Hematopoietic multipotent progenitor cell treated with erythropoietin and hydrocortisone succinate and interleukin-3 and kit ligand, for 17 days (in vitro differentiated cells): ENCODE data around the gene GJA8.
"Not testable (repeated sequence)": the region's sequence is repeated elsewhere in the genome, so short reads cannot be mapped to it uniquely, and the experiment has no call there.

ENCODE experiments used
- DNase-seq: peaks from one replicate; pipeline ENCODE4 v3.0.0-alpha.2; 2015; ENCODE audit warnings: low spot score

Gene GJA8

GRCh38 chr1:147902253-147902845 is at the start of gene GJA8:
Gene GJA8, plus strand, starts transcription at chr1:147902795. Its CDS starts 5,161 bp downstream, at chr1:147907956.
- DNase-seq = no peak

DNA sequence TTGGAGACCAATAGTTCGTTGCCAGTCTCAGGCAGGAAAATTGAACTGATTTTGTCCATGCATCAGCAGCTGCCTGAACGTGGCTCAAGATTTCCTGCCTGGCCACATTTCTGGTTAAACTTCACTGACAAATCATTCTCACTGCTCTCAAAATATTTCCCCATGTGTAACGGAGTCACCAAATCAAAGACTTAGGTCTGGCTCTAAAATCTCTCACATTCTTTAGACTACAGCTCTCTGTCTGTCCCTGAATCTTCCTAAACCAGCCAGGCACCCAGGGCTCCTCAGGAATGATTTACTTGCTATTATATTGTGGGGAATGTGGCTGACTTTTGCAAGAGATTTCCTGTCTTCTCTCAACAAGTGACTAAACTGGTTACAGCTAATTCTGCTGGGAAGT is 49.2 kb upstream of the GJA8 start:
- no peak for DNase-seq

DNA sequence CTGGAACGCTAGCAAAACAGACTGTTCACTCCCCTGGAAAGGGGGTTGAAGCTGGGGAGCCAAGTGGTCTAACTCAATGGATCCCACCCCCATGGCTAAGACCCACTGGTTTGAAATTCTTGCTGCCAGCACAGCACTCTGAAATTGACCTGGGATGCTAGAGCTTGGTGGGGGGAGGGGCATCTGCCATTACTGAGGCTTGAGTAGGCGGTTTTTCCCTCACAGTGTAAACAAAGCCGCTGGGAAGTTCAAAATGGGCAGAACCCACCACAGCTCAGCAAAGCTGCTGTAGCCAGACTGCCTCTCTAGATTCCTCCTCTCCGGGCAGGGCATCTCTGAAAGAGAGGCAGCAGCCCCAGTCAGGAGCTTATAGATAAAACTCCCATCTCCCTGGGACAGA is 47.6 kb upstream of the GJA8 start:
- DNase-seq = not testable (repeated sequence)

- not testable (repeated sequence) for DNase-seq
Observed at GRCh38 chr1:147855996-147856395, 46.6 kb upstream of the GJA8 start.

GRCh38 chr1:147867204-147867603 is 35.4 kb upstream of the GJA8 start:
- not testable (repeated sequence) for DNase-seq

GRCh38 chr1:147878022-147878421 is 24.6 kb upstream of the GJA8 start:
- DNase-seq = no peak

- DNase-seq = no peak
Observed at GRCh38 chr1:147879911-147880310, 22.7 kb upstream of the GJA8 start.

GRCh38 chr1:147882535-147882934 is 20.1 kb upstream of the GJA8 start:
- DNase-seq = no peak

- peak; percentile 19 for DNase-seq
Observed at GRCh38 chr1:147890177-147890790, 12.3 kb upstream of the GJA8 start.

DNA sequence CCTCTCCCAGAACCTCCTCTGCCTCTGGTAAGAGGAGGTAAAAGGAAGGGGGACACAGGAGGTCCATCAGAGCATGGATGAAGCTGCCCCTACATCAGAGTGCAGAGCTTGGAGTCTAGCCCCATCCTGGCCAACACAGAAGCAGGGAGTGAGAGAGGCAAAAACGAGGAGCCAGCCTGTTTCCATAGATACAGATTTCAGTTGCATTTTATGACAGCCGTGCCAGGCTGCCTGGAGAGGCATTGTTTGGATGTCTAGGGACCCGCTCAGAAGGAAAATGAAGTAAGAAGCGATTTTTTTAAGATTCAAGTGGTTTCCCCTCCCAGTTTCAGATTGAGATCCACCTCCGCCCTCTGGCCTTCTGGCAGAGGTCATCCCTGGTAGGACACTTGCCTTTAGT is 11.5 kb upstream of the GJA8 start:
- no peak for DNase-seq

- no peak for DNase-seq
Observed at GRCh38 chr1:147892216-147892615, 10.4 kb upstream of the GJA8 start.

- DNase-seq = peak; percentile 62
Observed at GRCh38 chr1:147892731-147893214, 9.8 kb upstream of the GJA8 start.

DNA sequence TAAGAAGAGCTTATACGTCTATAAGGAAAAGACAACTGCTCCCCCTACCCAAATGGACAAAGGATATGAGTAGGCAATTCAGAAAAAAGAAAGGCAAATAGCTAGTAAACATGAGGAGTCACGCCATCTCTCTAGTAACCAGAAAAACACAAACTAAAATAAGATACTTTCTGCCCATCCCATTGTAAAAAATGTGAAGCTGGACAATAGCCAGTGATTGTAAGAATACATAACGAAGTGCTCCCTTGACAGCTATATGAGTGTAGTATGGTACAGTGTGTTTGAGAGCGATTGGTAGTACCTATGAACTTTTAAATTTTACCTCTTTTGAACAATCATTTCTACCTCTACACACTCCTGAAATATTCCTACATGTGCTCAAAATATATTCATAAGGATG is 7.5 kb upstream of the GJA8 start:
- DNase-seq = no peak

DNA sequence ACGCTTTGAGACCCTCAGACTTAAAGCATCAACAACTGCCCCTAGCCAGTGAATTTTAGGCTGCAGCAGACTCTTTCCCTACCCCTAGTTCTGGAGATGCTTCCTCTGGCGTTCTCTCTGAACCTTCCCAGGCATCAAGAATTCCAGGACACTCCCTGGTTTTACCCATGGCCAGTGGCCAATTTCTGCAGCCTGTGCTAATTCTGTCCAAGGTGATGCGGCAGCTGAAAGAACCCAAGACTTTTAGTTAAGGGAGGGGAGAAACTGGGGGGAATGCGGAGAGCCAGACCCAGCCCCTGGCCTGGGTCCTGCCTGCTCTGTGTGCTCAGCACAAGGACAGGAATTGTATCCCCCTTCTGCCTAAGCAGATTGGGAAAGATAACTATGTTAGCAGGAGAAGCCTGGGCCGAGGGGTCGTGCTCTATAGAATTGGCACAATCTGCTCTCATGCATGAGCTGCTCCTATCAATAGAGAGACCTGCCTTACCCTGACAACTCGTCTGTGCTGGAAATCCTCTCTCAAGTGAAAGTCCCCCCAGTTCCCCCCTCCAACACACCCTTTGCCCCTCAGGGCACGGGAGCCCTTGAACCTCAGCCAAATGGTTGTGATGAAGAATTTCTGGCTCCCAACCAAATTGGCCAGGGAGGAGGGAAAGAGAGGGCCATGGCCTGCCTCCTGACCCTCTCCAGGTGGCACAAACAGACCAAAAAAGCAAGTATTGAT is 5.4 kb upstream of the GJA8 start:
- DNase-seq = no peak

DNA sequence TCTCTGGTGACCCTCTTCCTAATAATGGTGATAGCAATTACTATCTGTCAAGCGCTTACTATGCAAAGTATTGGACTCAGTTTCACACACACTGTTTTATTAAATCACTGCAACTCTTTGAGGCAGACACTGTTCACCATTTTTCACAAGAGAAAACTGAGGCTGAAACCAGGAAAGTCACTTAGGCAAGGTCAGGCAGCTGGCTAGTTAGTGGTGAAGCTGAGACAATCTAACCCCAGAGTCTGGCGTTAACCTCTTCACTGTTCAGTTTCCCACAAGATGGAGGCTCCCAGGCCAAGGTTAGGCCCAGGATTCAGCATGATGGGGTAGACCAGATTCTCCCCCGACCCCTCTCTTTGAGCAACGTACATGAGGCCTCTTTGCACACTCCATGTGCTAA is 4.8 kb upstream of the GJA8 start:
- DNase-seq = no peak

DNA sequence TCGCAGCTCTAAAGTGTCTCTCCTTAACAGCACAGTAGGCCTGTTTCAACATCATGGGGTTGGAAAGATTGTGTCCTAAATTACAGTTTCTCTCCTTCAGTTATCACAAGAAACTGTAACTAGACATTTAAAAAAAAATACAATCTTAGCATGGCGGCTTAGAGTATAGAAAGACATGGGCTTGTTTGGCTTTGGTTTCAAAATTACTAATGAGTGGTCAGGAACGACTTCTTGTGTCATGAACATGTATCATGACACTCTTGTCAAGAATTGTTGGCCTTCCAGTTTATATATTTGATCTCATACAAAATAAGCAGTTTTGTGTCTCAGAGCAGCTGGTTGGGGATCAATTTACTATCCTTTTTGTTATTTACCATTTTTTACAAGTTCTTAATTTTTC is 2.1 kb downstream of the GJA8 start:
- DNase-seq = no peak

DNA sequence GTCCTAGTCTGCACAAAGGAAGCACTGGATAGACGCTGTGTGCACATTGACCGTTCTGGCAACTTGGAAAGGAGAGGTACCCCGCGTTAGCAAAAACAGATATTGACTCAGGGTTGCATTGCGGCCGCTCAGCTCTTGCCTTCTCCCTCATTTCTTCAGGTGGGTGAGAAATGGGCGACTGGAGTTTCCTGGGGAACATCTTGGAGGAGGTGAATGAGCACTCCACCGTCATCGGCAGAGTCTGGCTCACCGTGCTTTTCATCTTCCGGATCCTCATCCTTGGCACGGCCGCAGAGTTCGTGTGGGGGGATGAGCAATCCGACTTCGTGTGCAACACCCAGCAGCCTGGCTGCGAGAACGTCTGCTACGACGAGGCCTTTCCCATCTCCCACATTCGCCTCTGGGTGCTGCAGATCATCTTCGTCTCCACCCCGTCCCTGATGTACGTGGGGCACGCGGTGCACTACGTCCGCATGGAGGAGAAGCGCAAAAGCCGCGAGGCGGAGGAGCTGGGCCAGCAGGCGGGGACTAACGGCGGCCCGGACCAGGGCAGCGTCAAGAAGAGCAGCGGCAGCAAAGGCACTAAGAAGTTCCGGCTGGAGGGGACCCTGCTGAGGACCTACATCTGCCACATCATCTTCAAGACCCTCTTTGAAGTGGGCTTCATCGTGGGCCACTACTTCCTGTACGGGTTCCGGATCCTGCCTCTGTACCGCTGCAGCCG is 5.4 kb downstream of the GJA8 start:
- DNase-seq = no peak

GRCh38 chr1:147912553-147912952 is 10.0 kb downstream of the GJA8 start:
- no peak for DNase-seq

GRCh38 chr1:147913362-147913942 is 10.9 kb downstream of the GJA8 start:
- DNase-seq = no peak

- DNase-seq = no peak
Observed at GRCh38 chr1:147919896-147920295, 17.3 kb downstream of the GJA8 start.

GRCh38 chr1:147924813-147925212 is 22.2 kb downstream of the GJA8 start:
- no peak for DNase-seq

DNA sequence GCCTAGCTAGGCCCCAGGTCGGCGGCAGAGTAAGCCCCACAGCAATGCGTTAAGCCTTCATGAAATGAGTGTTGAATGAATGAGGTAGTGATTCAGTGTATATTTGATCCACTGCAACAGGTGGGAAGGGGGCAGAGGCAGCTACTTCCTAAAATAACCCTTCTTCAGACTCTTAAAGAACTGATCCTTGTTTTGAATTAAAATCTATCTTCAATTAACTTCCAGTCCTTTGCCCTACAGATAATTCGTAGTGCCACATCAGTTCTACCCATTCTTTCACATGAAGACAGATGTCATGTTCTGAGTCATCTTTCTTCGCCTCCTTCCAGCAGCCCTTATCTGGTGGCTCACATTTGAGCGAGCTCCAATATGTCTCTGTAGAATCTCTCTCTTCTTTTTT is 24.6 kb downstream of the GJA8 start:
- DNase-seq = peak; percentile 48
